ENCODE data around the gene FXYD5.

GRCh38 chr19:35144259-35144599 is 10.3 kb upstream of the FXYD5 start:
- TF ChIP-seq CTCF (IDR thresholded peaks at IDR 0.05) (no peak), POLR2A (IDR thresholded peaks at IDR 0.05) (no peak)
